WTC11 (cell line): ENCODE data around the gene PPTC7. TPM values are rescaled to one million over a fixed set of nuclear protein-coding genes. Genes with fewer than 3 reads are reported as not detected.
A peak's percentile ranks its signal among the peaks of the same experiment; 100 is the strongest.

Source experiments
- ATAC-seq: fragments of 200-7000 bp; cut with Tn5 transposase; 2 replicates; pipeline ENCODE4 v1.10.0; 2021; ENCODE audit warnings: mild to moderate bottlenecking, moderate library complexity
- CTCF ChIA-PET: fragments of 300-600 bp; sonication (Branson Sonifier 250); formaldehyde crosslinking; loops from one replicate; lab custom pipeline; 2021; ENCODE audit warnings: antibody characterized with exemption; lab: Charles Lee
- POLR2A ChIA-PET: fragments of 350-600 bp; sonication (Branson Sonifier 250); formaldehyde crosslinking; loops from one replicate; lab custom pipeline; 2021; ENCODE audit warnings: antibody characterized with exemption; lab: Charles Lee
- DNase-seq: peaks from one replicate; pipeline ENCODE4 v3.0.0; 2021; ENCODE audit warnings: low spot score
- H3K27ac Mint-ChIP-seq: 2 replicates; pipeline ENCODE4 v1.8.0; 2021; ENCODE audit warnings: mixed read lengths
- H3K27me3 Mint-ChIP-seq: 2 replicates; pipeline ENCODE4 v1.8.0; 2021; ENCODE audit warnings: low read depth, mild to moderate bottlenecking, moderate library complexity, mixed read lengths
- H3K36me3 Mint-ChIP-seq: 2 replicates; pipeline ENCODE4 v1.8.0; 2021; ENCODE audit warnings: mixed read lengths
- H3K4me1 Mint-ChIP-seq: 2 replicates; pipeline ENCODE4 v1.8.0; 2022; ENCODE audit warnings: mixed read lengths
- H3K4me3 Mint-ChIP-seq: 2 replicates; pipeline ENCODE4 v1.8.0; 2021; ENCODE audit warnings: mild to moderate bottlenecking, moderate library complexity, mixed read lengths
- H3K9me3 Mint-ChIP-seq: 2 replicates; pipeline ENCODE4 v1.8.0; 2021; ENCODE audit warnings: mixed read lengths
- ARID4B ChIP-seq: sonication (generic); formaldehyde crosslinking; IDR thresholded peaks from 2 replicates; pipeline ENCODE4 v1.8.0; 2023; ENCODE audit warnings: missing genetic modification reagents, mild to moderate bottlenecking, borderline replicate concordance
- ATF1 ChIP-seq: sonication (generic); formaldehyde crosslinking; IDR thresholded peaks from 2 replicates; pipeline ENCODE4 v1.8.1; 2023; ENCODE audit warnings: mild to moderate bottlenecking, moderate library complexity, missing genetic modification reagents
- CREM ChIP-seq: sonication (generic); formaldehyde crosslinking; IDR thresholded peaks from 2 replicates; pipeline ENCODE4 v1.8.1; 2022; ENCODE audit warnings: mild to moderate bottlenecking, missing genetic modification reagents, moderate library complexity
- E2F5 ChIP-seq: sonication (generic); formaldehyde crosslinking; IDR thresholded peaks from 2 replicates; pipeline ENCODE4 v1.8.1; 2022; ENCODE audit warnings: mild to moderate bottlenecking, moderate library complexity, missing genetic modification reagents
- EMX1 ChIP-seq: fragments of 250-450 bp; sonication (Bioruptor Pico); IDR thresholded peaks from 2 replicates; pipeline ENCODE4 v1.8.0; 2021; ENCODE audit warnings: mild to moderate bottlenecking
- FOXK1 ChIP-seq: sonication (generic); formaldehyde crosslinking; IDR thresholded peaks from 2 replicates; pipeline ENCODE4 v1.8.0; 2022; ENCODE audit warnings: mild to moderate bottlenecking, moderate library complexity, missing genetic modification reagents
- GABPB1 ChIP-seq: sonication (generic); formaldehyde crosslinking; IDR thresholded peaks from 2 replicates; pipeline ENCODE4 v1.8.1; 2023; ENCODE audit warnings: mild to moderate bottlenecking, missing genetic modification reagents
- GTF2I ChIP-seq: fragments of 250-450 bp; sonication (Bioruptor Pico); conservative IDR thresholded peaks from 2 replicates; pipeline ENCODE4 v1.4.0; 2021; ENCODE audit warnings: mild to moderate bottlenecking
- IRF1 ChIP-seq: sonication (generic); formaldehyde crosslinking; IDR thresholded peaks from 2 replicates; pipeline ENCODE4 v1.8.0; 2023; ENCODE audit warnings: missing genetic modification reagents
- JAZF1 ChIP-seq: fragments of 250-450 bp; sonication (Bioruptor Pico); IDR thresholded peaks from 2 replicates; pipeline ENCODE4 v1.9.0; 2021; ENCODE audit warnings: moderate library complexity, mild to moderate bottlenecking, inconsistent platforms
- KAT7 ChIP-seq: sonication (generic); formaldehyde crosslinking; IDR thresholded peaks from 2 replicates; pipeline ENCODE4 v1.8.1; 2023; ENCODE audit warnings: missing genetic modification reagents, mild to moderate bottlenecking, borderline replicate concordance
- NFATC4 ChIP-seq: fragments of 250-450 bp; sonication (Bioruptor Pico); IDR thresholded peaks from 2 replicates; pipeline ENCODE4 v1.9.0; 2021; ENCODE audit warnings: mild to moderate bottlenecking
- NR1H2 ChIP-seq: sonication (generic); formaldehyde crosslinking; IDR thresholded peaks from 2 replicates; pipeline ENCODE4 v1.9.0; 2021; ENCODE audit warnings: mild to moderate bottlenecking, moderate library complexity, missing genetic modification reagents
- RELA ChIP-seq: sonication (generic); formaldehyde crosslinking; IDR thresholded peaks from 2 replicates; pipeline ENCODE4 v1.8.1; 2022; ENCODE audit warnings: missing genetic modification reagents, mild to moderate bottlenecking, borderline replicate concordance
- TCF7 ChIP-seq: sonication (generic); formaldehyde crosslinking; IDR thresholded peaks from 2 replicates; pipeline ENCODE4 v1.8.0; 2022; ENCODE audit warnings: mild to moderate bottlenecking, low read depth, missing genetic modification reagents, moderate library complexity
- TEAD4 ChIP-seq: sonication (generic); formaldehyde crosslinking; IDR thresholded peaks from 2 replicates; pipeline ENCODE4 v1.8.0; 2022; ENCODE audit warnings: mild to moderate bottlenecking, missing genetic modification reagents
- TP53 ChIP-seq: sonication (generic); formaldehyde crosslinking; IDR thresholded peaks from 2 replicates; pipeline ENCODE4 v1.8.1; 2023; ENCODE audit warnings: mild to moderate bottlenecking, missing genetic modification reagents
- USF2 ChIP-seq: sonication (generic); formaldehyde crosslinking; IDR thresholded peaks from 2 replicates; pipeline ENCODE4 v1.8.1; 2023; ENCODE audit warnings: mild to moderate bottlenecking, missing genetic modification reagents, moderate library complexity
- ZNF138 ChIP-seq: sonication (generic); formaldehyde crosslinking; conservative IDR thresholded peaks from 2 replicates; pipeline ENCODE4 v1.8.1; 2022; ENCODE audit warnings: mild to moderate bottlenecking, moderate library complexity, missing genetic modification reagents
- ZNF232 ChIP-seq: sonication (generic); formaldehyde crosslinking; IDR thresholded peaks from 2 replicates; pipeline ENCODE4 v1.8.0; 2022; ENCODE audit warnings: mild to moderate bottlenecking, missing genetic modification reagents
- ZNF423 ChIP-seq: fragments of 250-450 bp; sonication (Bioruptor Pico); IDR thresholded peaks from 2 replicates; pipeline ENCODE4 v2.1.2; 2022; ENCODE audit warnings: mild to moderate bottlenecking, moderate library complexity
- total RNA-seq: library from RNA; stranded (reverse); gene quantifications from 3 replicates; pipeline ENCODE4 v1.2.3, GENCODE V29; 2021
- TF ChIP-seq, protein P1 (sequence below): fragments of 250-450 bp; sonication (Bioruptor Pico); IDR thresholded peaks from 2 replicates; pipeline ENCODE4 v2.1.2; 2022; ENCODE audit warnings: mild to moderate bottlenecking, moderate library complexity
- TF ChIP-seq, protein P2 (sequence below): sonication (generic); formaldehyde crosslinking; IDR thresholded peaks from 2 replicates; pipeline ENCODE4 v1.8.1; 2023; ENCODE audit warnings: mild to moderate bottlenecking, missing genetic modification reagents, borderline replicate concordance
- TF ChIP-seq, protein P3 (sequence below): fragments of 250-450 bp; sonication (Bioruptor Pico); IDR thresholded peaks from 2 replicates; pipeline ENCODE4 v1.9.0; 2021; ENCODE audit warnings: moderate library complexity, mild to moderate bottlenecking, inconsistent platforms, borderline replicate concordance

PPTC7 gene
- total RNA-seq, 1 experiment from 2014 or later = 15.6 TPM

DNA sequence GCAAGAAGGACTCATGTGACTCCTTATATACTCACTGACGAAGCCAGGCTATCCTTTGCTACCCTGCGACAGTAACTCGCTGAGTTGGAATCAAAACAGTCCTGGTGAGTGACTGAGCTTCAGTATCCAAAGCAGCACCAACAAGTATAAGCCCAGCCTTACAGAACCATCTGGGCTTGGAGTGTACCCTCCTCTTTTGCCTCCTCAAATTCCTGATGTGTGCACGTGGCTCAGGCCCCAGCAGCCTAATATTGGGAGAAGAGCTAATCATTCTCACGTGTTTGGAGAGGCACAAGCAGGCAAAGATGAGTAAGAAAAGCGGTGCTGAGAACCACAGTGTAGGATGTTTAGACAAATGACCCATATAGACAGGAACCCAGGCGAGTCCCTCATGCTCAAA is 34.4 kb downstream of the PPTC7 start:
- Mint-ChIP-seq H3K27ac (0 out of 2 replicates have a peak overlapping the region, but pooled peaks have one; percentile 26), H3K9me3 (no peaks in the 10 kb centered on the region), H3K27me3 (no peaks in the 10 kb centered on the region)
- no peak for DNase-seq
- no peak for TF ChIP-seq GABPB1
- TF ChIP-seq CREM (CRISPR knock-in tag) = no peak
- TF ChIP-seq ATF1 (CRISPR knock-in tag) = no peak
- TF ChIP-seq TEAD4 (CRISPR knock-in tag) = no peak
- no peak for TF ChIP-seq NR1H2
- TF ChIP-seq JAZF1 (CRISPR knock-in tag) = no peak
- no peak for TF ChIP-seq E2F5 (CRISPR knock-in tag)
- TF ChIP-seq KAT7 (CRISPR knock-in tag) = no peak
- TF ChIP-seq EMX1 (CRISPR knock-in tag) = no peak
- TF ChIP-seq, all 79 proteins: peak for 0
- no peak overlapping the region for H3K4me3 Mint-ChIP-seq
- ATAC-seq = no peak
- H3K4me1 Mint-ChIP-seq = peaks cover 4% of the 10 kb centered on the region; the same call in 1 of the 2 replicates
- CTCF ChIA-PET = interaction anchor here (1.0 to 1.3 kb wide), 3 partner anchors 31 to 117 kb away, joined by 3 to 6 read pairs (median 3); partner anchors contain the start of gene ARPC3
- POLR2A ChIA-PET = interaction anchor here (0.5 to 0.6 kb wide), 2 partner anchors 44 to 50 kb away, joined by 3 to 5 read pairs; no protein-coding TSS in a partner anchor
- peaks cover 27% of the 10 kb centered on the region for H3K36me3 Mint-ChIP-seq

- Mint-ChIP-seq H3K36me3 (peaks cover 38% of the 10 kb centered on the region), H3K4me3 (no peak overlapping the region), H3K4me1 (peaks cover 4% of the 10 kb centered on the region; the same call in 1 of the 2 replicates), H3K27me3 (no peaks in the 10 kb centered on the region), H3K9me3 (no peaks in the 10 kb centered on the region), H3K27ac (no peak overlapping the region)
- ChIA-PET POLR2A (no interaction called here), CTCF (interaction anchor here (1.3 kb wide), 1 partner anchor 97 kb away, joined by 3 read pairs; the partner anchor contains the start of gene ARPC3)
- ATAC-seq (no peak), DNase-seq (no peak)
- TF ChIP-seq, protein P1, sequence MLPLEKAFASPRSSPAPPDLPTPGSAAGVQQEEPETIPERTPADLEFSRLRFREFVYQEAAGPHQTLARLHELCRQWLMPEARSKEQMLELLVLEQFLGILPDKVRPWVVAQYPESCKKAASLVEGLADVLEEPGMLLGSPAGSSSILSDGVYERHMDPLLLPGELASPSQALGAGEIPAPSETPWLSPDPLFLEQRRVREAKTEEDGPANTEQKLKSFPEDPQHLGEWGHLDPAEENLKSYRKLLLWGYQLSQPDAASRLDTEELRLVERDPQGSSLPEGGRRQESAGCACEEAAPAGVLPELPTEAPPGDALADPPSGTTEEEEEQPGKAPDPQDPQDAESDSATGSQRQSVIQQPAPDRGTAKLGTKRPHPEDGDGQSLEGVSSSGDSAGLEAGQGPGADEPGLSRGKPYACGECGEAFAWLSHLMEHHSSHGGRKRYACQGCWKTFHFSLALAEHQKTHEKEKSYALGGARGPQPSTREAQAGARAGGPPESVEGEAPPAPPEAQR (CRISPR knock-in tag) = no peak
- TF ChIP-seq NFATC4 (CRISPR knock-in tag) = no peak
- no peak for TF ChIP-seq IRF1
- no peak for TF ChIP-seq GABPB1
- TF ChIP-seq ARID4B (CRISPR knock-in tag) = no peak
- no peak for TF ChIP-seq GTF2I
- TF ChIP-seq, protein P2, sequence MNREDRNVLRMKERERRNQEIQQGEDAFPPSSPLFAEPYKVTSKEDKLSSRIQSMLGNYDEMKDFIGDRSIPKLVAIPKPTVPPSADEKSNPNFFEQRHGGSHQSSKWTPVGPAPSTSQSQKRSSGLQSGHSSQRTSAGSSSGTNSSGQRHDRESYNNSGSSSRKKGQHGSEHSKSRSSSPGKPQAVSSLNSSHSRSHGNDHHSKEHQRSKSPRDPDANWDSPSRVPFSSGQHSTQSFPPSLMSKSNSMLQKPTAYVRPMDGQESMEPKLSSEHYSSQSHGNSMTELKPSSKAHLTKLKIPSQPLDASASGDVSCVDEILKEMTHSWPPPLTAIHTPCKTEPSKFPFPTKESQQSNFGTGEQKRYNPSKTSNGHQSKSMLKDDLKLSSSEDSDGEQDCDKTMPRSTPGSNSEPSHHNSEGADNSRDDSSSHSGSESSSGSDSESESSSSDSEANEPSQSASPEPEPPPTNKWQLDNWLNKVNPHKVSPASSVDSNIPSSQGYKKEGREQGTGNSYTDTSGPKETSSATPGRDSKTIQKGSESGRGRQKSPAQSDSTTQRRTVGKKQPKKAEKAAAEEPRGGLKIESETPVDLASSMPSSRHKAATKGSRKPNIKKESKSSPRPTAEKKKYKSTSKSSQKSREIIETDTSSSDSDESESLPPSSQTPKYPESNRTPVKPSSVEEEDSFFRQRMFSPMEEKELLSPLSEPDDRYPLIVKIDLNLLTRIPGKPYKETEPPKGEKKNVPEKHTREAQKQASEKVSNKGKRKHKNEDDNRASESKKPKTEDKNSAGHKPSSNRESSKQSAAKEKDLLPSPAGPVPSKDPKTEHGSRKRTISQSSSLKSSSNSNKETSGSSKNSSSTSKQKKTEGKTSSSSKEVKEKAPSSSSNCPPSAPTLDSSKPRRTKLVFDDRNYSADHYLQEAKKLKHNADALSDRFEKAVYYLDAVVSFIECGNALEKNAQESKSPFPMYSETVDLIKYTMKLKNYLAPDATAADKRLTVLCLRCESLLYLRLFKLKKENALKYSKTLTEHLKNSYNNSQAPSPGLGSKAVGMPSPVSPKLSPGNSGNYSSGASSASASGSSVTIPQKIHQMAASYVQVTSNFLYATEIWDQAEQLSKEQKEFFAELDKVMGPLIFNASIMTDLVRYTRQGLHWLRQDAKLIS (CRISPR knock-in tag) = no peak
- TF ChIP-seq, protein P3, sequence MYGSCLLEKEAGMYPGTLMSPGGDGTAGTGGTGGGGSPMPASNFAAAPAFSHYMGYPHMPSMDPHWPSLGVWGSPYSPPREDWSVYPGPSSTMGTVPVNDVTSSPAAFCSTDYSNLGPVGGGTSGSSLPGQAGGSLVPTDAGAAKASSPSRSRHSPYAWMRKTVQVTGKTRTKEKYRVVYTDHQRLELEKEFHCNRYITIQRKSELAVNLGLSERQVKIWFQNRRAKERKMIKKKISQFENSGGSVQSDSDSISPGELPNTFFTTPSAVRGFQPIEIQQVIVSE (CRISPR knock-in tag) = no peak
- TF ChIP-seq TCF7 (CRISPR knock-in tag) = no peak
- no peak for TF ChIP-seq ZNF138 (CRISPR knock-in tag)
- no peak for TF ChIP-seq USF2
- TF ChIP-seq ZNF232 (CRISPR knock-in tag) = no peak
- no peak for TF ChIP-seq FOXK1
- TF ChIP-seq ZNF423 (CRISPR knock-in tag) = no peak
- TF ChIP-seq RELA (CRISPR knock-in tag) = no peak
- no peak for TF ChIP-seq TP53 (CRISPR knock-in tag)
These were observed 36.0 kb downstream of the PPTC7 start for GRCh38 chr12:110547090-110547489.
